D721Med (cell line): ENCODE measurements around the gene GNRH2.

Experiments used
- DNase-seq: peaks from one replicate; pipeline ENCODE4 v3.0.0; 2011; ENCODE audit warnings: low spot score; ENCODE audit not compliant: insufficient read length
- FAIRE-seq: peaks from 2 replicates; lab custom pipeline; 2011; peaks lifted over from hg19 to GRCh38; lab: Jason Lieb, UNC
- TF ChIP-seq, protein P1 (sequence below): IDR thresholded peaks from 2 replicates; pipeline ENCODE4 v1.5.1; 2012; ENCODE audit warnings: mild to moderate bottlenecking, control low read depth; ENCODE audit not compliant: insufficient read depth; ENCODE audit errors: missing control alignments

The GNRH2 gene

DNA sequence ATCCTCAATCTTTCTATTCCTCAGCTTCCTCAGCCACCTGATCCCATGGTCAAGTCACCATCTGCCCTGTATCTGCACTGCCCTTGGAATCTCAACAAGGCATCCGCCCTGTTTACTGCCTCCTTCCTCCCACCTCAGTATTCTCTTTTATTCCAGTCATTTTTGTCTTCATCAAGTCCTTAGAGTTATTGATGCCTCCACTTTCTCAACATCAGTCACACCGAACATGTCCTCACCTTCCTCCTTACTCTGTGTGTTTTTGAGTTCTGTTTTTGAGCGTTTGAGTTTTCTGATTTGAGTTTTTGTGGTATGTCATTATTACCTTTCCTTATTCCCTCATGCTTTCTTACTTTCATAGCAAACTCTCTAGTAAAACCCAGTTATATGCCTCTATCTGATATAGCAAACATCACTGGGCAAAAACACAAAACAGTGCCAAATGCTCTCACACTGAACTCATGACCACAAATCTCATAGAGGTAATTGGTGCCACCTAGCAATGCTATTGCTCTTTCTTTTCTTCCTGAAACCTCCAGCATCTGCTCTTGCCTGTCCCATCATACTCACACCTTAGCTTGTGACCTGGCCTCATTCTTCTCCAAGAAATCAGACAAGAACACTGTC, 11.8 kb upstream of the GNRH2 start:
- FAIRE-seq (no peak), DNase-seq (no peak)
- TF ChIP-seq, protein P1, sequence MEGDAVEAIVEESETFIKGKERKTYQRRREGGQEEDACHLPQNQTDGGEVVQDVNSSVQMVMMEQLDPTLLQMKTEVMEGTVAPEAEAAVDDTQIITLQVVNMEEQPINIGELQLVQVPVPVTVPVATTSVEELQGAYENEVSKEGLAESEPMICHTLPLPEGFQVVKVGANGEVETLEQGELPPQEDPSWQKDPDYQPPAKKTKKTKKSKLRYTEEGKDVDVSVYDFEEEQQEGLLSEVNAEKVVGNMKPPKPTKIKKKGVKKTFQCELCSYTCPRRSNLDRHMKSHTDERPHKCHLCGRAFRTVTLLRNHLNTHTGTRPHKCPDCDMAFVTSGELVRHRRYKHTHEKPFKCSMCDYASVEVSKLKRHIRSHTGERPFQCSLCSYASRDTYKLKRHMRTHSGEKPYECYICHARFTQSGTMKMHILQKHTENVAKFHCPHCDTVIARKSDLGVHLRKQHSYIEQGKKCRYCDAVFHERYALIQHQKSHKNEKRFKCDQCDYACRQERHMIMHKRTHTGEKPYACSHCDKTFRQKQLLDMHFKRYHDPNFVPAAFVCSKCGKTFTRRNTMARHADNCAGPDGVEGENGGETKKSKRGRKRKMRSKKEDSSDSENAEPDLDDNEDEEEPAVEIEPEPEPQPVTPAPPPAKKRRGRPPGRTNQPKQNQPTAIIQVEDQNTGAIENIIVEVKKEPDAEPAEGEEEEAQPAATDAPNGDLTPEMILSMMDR, result no peak

DNA sequence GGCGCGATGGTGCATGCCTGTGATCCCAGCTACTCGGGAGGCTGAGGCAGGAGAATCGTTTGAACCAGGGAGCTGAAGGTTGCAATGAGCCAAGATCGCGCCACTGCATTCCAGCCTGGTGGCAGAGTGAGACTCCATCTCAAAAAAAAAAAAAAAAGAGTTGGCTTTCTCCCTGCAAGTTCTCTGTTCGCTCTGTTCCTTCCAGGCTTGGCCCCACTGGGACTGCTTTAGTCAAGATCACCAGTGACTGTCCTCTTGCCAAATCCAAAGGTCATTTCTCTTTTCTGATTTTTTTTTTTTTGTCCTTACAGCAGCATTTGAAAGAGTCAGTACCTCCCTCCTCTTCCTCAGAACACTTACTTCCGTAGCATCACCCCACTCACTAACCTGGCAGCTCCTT, 10.8 kb upstream of the GNRH2 start:
- no peak for FAIRE-seq
- TF ChIP-seq, protein P1, result no peak
- DNase-seq, result no peak

- FAIRE-seq (no peak), DNase-seq (no peak)
- TF ChIP-seq, protein P1, result no peak
Measured at GRCh38 chr20:3037654-3038053, 5.8 kb upstream of the GNRH2 start.

DNA sequence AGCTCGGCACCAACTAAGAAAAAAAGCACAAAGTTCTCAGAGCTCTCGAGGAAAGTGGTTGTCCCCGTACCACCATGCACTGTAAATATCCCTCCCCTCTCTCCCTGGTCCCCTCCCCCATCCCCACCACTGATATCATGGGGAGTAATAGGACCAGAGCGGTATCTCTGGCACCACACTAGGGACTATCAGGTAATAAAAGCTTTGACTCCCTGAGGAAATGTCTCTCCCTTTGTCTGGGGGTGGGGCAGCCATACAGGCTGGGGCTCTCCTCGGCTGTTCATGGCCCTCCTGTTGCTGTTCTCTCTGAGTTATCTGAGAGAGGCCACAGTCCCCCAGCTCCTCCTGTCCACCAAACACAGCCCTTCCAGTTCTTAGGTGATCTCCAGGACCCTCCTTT, 5.0 kb upstream of the GNRH2 start:
- DNase-seq (no peak), FAIRE-seq (no peak)
- TF ChIP-seq, protein P1, result no peak

DNA sequence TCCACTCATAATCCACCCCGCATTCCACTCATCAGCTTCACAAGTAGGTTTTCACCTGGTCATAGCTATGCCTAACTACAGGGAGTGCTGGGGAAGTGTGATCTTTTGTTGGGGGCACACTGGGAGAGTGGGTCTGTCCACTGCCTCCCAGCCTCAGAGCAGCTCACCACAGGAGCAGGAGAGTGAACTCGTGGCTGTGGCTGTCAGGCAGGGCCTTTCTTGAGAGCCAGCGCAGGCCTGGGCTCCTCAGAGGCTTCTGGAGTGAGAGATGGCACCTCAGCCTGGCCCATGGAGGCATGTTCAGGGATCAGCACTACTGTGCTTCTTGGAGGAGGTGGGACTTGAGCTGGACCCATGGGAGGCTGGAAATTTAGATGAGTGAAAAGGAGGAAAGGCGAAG, 4.0 kb upstream of the GNRH2 start:
- no peak for DNase-seq
- TF ChIP-seq, protein P1, result no peak
- no peak for FAIRE-seq

- FAIRE-seq, result no peak
- TF ChIP-seq, protein P1, result no peak
- no peak for DNase-seq
Measured at GRCh38 chr20:3040086-3040485, 3.3 kb upstream of the GNRH2 start.

DNA sequence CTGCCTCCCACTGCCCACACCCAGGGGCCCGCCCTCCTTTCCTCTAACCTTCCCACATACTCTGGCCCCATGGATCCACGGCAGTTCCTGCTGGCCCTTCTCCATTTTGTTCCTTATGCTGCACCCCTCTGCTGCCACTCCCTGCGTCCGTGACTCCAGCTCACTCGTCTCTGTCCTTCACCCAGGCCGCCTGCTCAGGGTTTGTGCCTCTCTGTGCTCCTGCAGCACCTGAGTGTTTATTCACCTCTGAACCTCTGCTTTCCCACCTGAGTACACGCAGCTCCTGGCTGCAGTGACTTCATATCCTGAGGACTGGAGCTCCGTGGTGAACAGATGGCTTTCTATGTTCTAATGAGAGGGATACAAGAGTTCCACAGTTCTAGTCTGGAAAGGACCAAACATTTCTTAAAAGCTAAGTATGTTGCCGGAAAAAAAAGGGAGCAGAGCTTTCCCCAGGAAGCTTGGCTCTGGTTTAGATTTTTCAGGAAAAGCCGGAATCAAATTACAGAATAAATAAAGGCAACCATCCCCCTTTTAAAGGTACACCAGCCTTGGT, 1.5 kb upstream of the GNRH2 start:
- TF ChIP-seq, protein P1, result no peak
- FAIRE-seq (no peak), DNase-seq (no peak)
